GM21717 (cell line): Measurements from ENCODE around the gene PPP2R5B.

Source experiments
- ATAC-seq: cut with Tn5 transposase; IDR thresholded peaks from one replicate; pipeline ENCODE4 v1.9.1; 2021; ENCODE audit warnings: mild to moderate bottlenecking, moderate library complexity; ENCODE audit not compliant: unreplicated experiment

Gene PPP2R5B

GRCh38 chr11:64928957-64929356 lies 4.5 kb downstream of the PPP2R5B start:
- no peak for ATAC-seq

- no peak for ATAC-seq
Measured at GRCh38 chr11:64929625-64930024, 5.1 kb downstream of the PPP2R5B start.

GRCh38 chr11:64930340-64930739 lies 5.9 kb downstream of the PPP2R5B start:
- ATAC-seq = no peak

- ATAC-seq = no peak
Measured at GRCh38 chr11:64931290-64931689, 6.8 kb downstream of the PPP2R5B start.

GRCh38 chr11:64932324-64932723 lies 7.8 kb downstream of the PPP2R5B start:
- ATAC-seq = no peak

- no peak for ATAC-seq
Measured at GRCh38 chr11:64933213-64933934, 8.9 kb downstream of the PPP2R5B start.

- no peak for ATAC-seq
Measured at GRCh38 chr11:64933935-64934681, 9.6 kb downstream of the PPP2R5B start.

- ATAC-seq = no peak
Measured at GRCh38 chr11:64934682-64935358, 10.3 kb downstream of the PPP2R5B start.

GRCh38 chr11:64935359-64936081 lies 11.0 kb downstream of the PPP2R5B start, which contains the start of gene GPHA2:
Gene GPHA2, minus strand, starts transcription at chr11:64935893. Its CDS starts 433 bp downstream, at chr11:64935460.
- ATAC-seq = no peak

GRCh38 chr11:64936539-64936938 lies 12.1 kb downstream of the PPP2R5B start:
- ATAC-seq = no peak

- no peak for ATAC-seq
Measured at GRCh38 chr11:64947208-64947814, 22.8 kb downstream of the PPP2R5B start.

GRCh38 chr11:64951529-64951928 lies 27.0 kb downstream of the PPP2R5B start:
- ATAC-seq = no peak

- ATAC-seq = no peak
Measured at GRCh38 chr11:64954201-64954600, 29.7 kb downstream of the PPP2R5B start.

GRCh38 chr11:64959498-64959897 lies 35.0 kb downstream of the PPP2R5B start:
- ATAC-seq = no peak

- ATAC-seq = no peak
Measured at GRCh38 chr11:64960719-64961118, 36.2 kb downstream of the PPP2R5B start.

GRCh38 chr11:64963072-64963631 lies 38.7 kb downstream of the PPP2R5B start:
- no peak for ATAC-seq

- no peak for ATAC-seq
Measured at GRCh38 chr11:64967375-64967774, 42.9 kb downstream of the PPP2R5B start.

GRCh38 chr11:64969209-64969608 lies 44.7 kb downstream of the PPP2R5B start:
- ATAC-seq = no peak

GRCh38 chr11:64970731-64971151 lies 46.3 kb downstream of the PPP2R5B start:
- no peak for ATAC-seq
